Endothelial cell of umbilical vein (primary cell): ENCODE measurements around the gene SLC7A4.

Experiments used
- CTCF ChIP-seq, 2 donors: IDR thresholded peaks; 1 replicate in 1 of 2; 2 replicates in 1 of 2; pipeline ENCODE4 v1.5.1; 2011; ENCODE audit warnings: low read length in 2 of 2, mild to moderate bottlenecking in 2 of 2, moderate library complexity in 2 of 2, control low read depth in 1 of 2, inconsistent platforms in 1 of 2, low read depth in 1 of 2; ENCODE audit not compliant: insufficient read depth in 1 of 2; ENCODE audit errors: extremely low read depth in 1 of 2
- EZH2 ChIP-seq: IDR thresholded peaks from 2 replicates; pipeline ENCODE4 v1.6.1; 2012; ENCODE audit warnings: borderline replicate concordance, low read depth, mild to moderate bottlenecking, moderate library complexity, low read length, inconsistent platforms; ENCODE audit not compliant: severe bottlenecking
- GATA2 ChIP-seq: IDR thresholded peaks from 2 replicates; pipeline ENCODE4 v1.7.0; 2011; ENCODE audit warnings: low read depth, mild to moderate bottlenecking, moderate library complexity, mixed read lengths, low read length; ENCODE audit not compliant: insufficient read length, insufficient read depth
- MAX ChIP-seq: IDR thresholded peaks from 2 replicates; pipeline ENCODE4 v1.6.1; 2011; ENCODE audit not compliant: insufficient read depth, insufficient read length
- POLR2A ChIP-seq: IDR thresholded peaks from 2 replicates; pipeline ENCODE4 v1.6.1; 2012; ENCODE audit warnings: low read depth, mild to moderate bottlenecking, control low read depth, low read length
- POLR2AphosphoS5 ChIP-seq: IDR thresholded peaks from 2 replicates; pipeline ENCODE4 v1.6.1; 2012; ENCODE audit warnings: low read depth, mild to moderate bottlenecking, control low read depth, low read length, moderate library complexity; ENCODE audit not compliant: insufficient read depth

GRCh38 chr22:21068681-21069276, 36.4 kb upstream of the SLC7A4 start:
- TF ChIP-seq GATA2: no peak
- no peak for TF ChIP-seq MAX
- TF ChIP-seq POLR2AphosphoS5: no peak
- no peak for TF ChIP-seq CTCF (IDR thresholded peaks at IDR 0.05; ENCODE audit: extremely low read depth in 1 of 2, insufficient read depth in 1 of 2, low read depth in 1 of 2, low read length in 2 of 2)
- no peak for TF ChIP-seq POLR2A
- no peak for TF ChIP-seq EZH2
